ENCODE results near the gene INS.
"Not testable (repeated sequence)": the region's sequence is repeated elsewhere in the genome, so short reads cannot be mapped to it uniquely, and the experiment has no call there.

INS gene

DNA sequence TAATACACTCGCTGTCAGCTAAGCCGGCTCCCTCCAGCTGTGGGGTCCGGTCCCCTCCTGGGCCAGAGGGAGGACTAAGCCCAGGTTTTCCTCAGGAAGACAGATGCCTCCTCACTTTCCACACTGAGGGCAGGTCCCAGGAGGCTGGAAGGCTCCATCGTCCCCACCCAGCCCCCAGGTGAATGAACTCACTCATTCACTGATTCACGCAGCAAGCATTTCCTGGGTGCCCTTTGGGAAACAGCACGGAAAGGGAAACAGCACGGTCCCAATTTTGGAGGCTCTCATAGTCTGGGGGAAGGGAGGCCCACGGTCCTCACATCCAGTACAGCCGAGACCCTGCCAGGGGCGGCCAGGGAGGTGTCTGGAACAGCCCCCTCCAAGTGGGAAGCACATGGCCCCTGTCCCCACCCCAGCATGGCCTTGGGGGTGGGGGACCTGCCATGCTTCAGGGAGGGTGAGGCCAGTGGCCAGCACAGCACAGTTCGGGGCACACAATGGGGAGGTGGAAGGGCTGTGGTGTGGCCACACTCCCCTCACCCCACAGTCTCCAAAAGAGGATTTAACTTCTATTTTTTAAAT is 19.9 kb upstream of the INS start:
- no peak for DNase-seq

DNA sequence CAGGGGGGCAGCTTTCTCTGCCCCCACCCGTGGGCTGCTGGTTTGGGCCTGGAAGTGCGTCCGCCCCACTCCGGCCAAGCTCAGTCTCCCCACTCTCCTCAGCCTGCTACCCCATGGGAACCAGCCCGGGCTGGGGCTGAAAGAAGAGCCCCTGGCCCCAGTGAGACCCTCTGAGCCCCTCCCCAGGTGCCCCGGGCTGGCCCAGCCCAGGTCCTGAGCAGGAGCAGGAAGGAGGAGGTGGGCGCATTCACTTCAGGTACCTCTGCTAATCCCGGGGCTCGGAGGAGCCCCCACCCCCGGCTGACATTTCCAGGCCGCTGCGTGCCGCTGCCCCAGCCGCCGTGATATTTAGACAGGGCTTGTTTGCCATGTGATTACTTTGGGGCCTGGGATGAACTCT is 19.3 kb upstream of the INS start:
- DNase-seq = no peak

DNA sequence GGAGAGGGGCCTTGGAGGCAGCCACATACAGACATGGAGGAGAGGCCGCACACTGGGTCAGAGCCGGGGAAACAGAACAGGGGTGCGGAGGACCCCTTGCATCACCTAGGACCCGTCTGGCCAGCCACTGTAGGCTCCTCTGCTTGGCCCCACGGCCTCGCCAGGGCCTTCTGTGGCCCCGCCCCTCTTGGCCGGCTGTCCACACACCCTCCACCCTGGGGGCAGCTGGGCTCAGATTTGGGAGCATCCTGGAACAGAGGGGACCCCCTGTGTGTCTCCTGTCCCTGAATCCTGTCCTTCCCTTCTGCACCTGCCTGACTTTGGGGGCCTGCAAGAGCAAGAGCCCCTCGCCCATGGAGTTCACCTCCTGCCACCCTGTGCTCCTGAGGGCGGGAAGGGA is 18.5 kb upstream of the INS start:
- no peak for DNase-seq

DNA sequence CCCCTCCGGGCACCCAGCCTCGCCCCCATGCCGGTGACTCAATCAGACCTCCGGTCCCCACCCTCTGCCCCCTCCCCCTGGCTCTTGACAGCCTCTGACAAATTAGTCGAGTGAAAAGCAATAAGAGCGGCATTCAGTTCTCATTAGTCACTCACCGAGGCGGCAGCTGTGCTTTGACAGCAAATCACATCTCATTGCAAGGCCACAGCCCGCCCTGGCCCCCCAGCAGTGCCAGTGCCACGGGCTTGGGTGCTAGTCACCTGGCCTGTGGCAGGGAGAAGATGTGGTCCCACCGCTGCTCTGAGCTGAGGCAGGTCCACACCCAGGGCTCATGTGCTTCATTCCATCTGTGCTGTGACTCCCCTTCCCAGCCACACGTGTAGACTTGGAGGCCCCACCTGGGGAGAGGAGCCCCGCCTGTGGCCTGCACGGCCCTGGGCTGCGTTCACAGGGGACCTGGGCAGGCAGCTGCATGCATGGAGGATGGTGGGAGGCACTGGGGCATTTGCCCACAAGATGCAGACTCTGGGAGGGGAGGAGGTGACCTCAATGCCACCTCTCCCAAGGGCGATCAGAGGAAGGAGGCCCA is 18.0 kb upstream of the INS start:
- no peak for DNase-seq

DNA sequence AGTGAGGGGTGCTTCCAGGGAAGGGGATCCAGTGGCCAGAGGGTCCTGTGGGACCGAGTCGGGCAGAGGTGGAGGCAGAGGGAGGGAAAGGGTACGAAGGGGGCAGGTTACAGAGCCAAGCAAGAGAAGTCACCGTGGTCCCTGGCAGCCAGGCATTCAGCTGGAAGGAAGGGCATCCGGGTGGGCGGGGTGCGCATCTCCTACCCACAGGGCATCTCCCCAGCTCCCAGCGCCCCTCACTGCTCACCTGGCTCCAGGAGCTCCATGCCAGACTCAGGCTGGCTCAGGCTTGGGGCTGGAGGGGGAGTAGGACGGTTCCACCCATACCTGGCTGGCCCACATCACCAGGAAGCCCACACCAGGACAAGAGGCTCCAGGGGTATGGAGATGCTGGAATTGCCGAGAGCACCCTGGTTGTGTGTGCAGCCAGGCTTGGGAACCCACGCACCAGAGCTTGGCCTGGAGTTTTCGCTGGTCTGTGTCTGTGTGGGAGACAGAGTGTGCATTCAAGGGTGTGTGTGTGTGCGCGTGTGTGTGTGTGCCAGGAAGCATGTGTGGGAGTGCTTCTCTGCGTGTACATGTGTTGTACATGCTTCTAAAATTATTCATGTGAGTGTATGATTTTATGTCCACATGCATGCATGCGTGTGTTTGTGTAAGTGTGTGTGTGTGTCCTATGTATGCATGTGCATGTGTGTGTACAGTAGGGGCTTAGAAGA is 17.2 kb upstream of the INS start:
- DNase-seq = not testable (repeated sequence)

DNA sequence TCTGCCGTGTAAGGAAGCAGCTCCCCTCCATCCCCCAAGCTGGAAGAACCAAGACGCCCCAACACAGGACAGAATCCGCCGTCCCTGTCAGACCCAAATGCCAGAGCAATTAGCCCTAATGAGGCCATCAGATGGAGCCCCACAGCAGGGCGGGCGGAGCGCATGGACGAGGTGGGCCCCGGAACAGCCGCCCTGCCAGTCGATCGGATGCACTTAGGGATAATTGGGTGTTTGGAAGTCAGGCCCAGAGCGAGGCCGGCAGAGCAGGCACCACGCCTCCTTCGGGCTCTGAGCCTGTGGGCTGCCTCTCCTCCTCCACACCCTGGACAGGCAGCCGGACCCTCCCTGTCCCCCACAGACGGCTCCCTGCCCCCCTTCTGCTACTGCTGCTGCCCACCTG is 16.1 kb upstream of the INS start:
- DNase-seq = no peak

DNA sequence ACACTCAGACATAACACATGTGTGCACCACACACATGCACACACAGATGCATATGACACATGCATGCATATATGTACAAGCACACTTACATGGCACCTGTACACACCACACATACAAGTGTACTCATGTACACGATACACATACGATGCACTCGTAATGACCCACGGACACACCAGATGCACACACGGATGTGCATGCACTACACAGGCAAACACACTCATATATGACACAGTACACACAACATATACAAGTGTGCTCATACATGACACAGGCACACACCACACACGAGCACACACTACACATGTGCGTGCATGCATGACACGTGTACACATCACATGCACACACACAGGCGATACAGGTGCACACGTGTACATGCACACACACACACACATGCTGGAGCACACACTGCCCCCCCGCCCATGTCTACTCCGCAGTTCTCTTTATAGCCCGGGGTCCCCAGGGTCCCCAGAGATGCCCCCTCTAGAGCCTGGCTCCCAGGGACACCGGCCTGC is 15.4 kb upstream of the INS start:
- no peak for DNase-seq

DNA sequence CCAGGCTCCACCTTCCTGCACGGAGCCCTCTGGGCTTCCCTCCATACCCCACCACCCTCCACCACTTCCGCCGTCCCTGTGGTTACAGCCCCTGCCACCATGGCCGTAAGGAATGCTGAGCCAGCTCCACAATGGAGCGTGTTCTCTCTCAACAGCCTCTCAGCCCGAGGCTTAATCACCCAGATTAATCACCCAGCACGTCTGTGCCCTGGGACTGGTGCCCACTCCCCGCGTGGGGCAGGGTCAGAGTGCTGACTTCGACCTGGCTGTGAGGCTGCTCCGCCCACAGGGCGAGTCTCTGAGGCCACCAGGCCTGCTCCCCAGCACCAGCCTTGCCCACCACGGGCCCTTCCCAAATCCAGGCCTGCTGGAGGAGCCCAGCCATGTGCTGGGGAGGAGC is 14.7 kb upstream of the INS start:
- DNase-seq = no peak

DNA sequence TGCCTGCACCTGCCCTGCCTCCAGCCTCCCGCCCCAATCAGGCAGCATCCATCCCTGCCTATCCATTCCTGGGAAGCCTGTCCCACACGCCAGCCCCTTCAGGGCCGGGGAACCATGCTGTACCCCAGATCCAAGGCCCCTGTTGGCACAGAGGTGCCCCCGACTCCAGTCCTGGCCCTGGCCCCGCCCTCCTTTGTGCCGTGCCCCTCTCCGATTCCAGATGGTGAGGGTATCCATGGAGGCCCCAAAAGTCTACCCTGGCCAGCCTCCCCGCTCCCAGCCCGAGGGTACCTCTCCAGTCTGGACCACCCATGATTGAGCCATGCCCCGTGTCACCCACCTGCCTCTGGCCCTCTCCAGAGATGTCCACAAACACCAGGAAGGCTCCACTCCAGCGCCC is 13.4 kb upstream of the INS start:
- DNase-seq = no peak

DNA sequence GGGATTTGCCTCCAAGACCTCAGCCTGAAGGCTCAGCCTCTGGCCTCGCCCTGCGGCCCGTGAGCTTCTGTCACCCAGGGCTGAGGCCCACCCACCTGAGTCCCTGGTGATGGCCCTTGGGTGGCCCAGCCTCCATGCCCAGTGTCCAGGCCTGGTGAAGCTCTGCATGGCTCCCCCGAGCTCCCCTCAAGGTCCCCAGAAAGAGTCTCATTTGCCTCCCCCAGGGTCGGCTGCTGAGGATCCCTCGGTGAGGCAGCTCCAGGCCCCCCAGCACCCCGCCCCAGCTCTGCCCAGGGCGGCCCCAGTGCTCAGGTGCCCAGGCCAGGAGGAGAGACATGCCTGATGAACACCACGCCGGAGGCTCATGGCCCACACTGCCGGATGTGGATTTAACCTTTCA is 12.8 kb upstream of the INS start:
- DNase-seq = no peak

DNA sequence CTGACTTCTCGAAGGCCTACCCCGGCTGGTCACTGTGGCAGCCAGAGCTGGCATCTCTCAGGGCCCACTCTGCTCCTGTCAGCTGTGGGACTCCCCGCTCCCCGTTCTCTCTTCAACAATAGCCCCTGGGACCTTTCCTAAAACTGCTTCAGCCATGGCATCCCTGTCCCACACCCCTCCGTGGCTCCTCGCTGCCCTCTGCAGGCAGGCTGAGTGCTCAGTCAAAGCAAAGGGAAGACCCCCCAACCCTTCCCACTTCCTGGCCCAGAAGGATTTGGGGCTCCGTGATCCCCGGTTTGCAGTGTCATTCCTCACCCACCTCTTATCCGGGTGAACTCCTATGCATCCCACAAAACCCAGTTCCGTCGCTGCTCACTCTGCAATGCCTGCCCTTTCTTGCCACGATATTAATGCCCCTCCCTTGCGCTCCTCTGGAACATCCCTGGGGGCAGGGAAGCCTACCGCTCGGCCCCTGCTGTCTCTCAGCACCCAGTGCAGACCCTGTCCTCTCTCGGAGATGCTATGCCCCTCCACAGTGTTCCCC is 12.2 kb upstream of the INS start:
- no peak for DNase-seq

DNA sequence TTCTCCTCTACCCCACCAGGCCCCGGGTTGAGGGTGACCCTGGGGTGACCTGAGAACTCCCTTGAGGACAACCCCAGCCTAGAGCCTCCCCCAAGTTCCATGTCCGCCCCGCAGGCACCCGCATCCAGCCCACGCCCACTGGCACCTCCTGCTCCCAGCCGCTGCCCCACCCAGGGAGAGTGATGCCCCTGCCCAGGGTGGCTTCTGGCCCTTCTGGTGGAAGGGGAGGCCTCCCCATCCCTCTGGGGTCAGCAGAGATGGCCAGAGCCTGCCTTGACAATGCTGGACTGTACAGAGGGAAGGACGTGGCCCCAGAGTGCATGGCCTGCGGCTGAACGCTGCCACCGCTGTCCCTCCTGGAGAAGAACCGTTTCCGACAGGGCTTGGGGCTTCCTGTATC is 11.7 kb upstream of the INS start:
- DNase-seq = no peak

DNA sequence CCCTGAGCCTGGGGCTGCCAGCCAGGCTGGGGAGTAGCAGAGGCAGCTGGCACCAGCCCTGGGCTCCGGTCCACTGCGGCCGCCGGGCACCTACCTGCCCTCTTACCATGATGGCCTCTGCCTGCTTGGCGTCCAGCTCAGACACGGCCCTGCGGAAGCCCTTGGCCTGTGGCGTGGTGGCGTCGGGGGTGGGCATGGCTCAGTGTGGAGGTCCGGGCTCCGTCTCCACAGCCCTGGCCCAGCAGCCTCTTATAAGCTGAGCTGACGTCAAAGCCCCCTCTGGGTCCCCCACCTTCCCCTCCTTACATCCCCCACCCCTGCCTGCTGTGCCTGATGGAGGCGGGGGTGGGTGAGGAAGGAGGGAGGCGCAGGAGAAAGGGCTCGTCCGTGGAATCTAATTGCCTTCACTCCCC is 10.6 kb upstream of the INS start, which contains the start of gene TH:
Gene TH, minus strand, starts transcription at position 225 of the 413 bp plus-strand sequence. Its CDS starts 29 bp downstream, at position 196.
- no peak for DNase-seq

DNA sequence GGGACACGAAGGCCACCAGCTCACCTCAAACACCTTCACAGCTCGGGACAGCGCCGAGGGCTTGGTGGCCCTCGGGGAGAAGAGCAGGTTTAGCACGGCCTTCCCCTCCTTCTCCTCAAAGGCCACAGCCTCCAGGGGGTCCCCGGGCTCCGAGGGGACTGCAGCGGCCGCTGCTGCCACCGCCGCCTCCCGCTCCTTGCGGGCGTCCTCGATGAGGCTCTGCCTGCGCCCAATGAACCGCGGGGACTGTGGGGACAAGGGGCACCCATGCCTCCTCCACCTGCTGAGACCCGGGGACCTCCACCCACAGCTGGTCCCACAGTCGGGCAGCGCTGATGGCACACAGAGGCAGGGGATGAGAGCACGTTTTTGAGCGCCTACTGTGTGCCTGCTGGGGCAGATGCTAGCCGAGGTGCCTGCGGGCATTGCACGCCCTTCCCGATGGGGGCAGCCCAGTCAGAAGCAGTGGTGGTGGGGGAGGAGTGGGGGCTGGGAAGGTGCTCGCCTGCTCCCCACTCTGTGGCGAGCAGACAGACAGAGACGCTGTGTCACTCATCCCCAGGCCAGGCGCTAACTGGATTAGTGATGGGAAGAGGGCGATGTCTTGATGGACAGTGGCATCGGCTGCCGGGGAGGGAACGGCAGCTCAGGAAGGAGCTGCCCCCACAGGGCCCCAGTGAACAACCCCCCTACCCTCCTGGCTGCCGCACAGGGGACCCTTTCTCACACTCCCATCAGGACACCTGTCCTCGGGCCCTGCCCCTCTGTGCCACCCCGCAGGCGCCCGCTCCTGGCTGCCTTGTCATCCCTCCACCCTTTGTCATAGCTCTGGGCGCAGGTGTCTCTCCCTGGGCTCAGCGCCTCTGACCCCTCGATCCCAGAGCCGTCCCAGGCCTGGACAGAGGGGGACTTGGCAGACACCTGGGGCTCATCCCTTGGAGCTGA is 8.9 kb upstream of the INS start:
- no peak for DNase-seq

DNA sequence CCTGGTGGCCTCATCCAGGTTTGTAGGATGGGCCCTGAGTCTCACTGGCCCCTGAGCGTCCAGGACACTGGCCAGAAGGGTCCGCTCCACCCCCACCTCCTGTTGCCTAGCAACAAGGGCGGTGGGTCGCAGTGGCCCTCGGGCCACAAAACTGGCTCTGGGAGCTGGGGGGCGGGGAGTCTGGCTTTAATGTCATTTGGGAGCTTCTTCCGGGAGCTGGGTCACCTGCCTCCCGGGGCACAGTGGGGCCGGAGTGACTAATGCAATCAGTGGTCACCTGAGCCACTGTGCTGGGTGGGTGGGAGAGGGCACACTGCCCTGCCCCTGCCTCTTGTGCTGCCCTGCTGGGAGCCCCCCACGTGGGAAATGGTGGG is 8.0 kb upstream of the INS start:
- no peak for DNase-seq

DNA sequence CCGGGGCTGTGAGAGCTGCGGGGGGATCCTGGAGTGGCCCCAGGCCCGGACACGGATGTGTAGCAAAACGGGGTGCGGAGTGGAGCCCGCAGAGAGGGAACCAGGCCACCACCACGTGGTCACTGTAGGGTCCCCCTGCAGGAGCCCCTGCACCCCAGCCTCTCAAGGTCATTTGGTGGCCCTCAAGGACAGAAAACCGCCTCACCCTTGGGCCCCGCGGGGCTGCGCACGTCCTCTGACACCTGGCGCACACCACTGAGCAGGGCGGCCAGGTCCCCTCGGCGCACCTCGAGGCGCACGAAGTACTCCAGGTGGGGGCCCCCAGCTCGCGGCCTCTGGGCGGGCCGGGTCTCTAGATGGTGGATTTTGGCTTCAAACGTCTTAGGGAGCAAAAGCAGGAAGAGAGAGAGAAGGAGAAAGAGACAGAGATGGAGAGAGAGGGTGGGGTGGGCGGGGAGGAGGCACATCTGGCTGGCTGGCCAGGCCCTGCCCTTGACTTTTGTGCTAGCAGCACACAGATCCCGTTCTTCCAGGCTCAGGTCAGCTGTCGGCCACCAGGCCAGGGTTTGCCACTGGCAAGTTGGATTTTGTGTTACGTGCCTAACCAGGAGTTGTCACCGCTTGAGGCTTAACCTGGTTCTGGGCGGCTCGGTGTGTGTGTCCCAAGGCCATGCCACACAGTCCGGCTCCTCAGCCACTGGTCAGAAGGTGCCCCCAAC is 7.4 kb upstream of the INS start:
- no peak for DNase-seq

DNA sequence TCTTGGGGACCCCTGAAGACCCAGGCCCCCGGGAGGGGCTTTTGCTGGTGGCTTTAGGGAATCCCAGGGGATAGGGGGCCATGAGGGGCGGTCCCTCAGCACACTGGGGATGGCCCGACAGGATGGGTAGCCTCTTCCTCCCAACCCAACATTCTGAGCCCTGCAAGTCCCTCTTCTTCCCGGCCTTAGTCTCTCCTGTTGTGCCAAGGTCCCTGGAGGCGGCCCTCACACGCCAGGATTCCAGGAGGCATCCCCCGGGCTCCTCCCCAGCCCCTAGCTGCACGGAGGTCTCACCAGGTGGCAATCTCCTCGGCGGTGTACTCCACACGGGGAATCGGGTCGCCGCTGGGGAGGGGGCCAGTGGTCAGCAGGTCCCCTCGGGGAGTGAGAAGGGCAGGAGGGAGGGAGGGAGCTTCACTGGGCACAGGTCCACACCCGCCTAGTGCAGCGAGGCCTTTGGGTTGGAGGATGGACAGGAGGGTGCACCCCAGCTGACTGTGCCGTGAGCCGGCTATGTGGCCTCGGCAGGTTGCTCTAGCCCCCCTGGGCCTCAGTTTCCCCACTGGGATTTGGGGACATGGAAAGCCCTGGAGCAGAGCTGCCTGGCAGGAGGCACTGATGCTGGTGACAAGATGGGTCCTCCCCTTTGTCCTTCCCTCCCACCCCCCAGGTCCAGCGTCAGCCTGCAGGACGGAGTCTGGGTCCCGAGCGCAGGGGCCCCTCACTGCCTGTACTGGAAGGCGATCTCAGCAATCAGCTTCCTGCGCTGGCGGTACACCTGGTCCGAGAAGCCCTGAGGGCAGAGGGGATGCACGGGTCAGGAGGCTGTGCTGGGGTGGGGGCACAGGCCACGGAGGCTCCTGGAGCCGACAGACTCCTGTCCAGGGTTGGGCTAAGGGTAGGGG is 6.4 kb upstream of the INS start:
- no peak for DNase-seq

DNA sequence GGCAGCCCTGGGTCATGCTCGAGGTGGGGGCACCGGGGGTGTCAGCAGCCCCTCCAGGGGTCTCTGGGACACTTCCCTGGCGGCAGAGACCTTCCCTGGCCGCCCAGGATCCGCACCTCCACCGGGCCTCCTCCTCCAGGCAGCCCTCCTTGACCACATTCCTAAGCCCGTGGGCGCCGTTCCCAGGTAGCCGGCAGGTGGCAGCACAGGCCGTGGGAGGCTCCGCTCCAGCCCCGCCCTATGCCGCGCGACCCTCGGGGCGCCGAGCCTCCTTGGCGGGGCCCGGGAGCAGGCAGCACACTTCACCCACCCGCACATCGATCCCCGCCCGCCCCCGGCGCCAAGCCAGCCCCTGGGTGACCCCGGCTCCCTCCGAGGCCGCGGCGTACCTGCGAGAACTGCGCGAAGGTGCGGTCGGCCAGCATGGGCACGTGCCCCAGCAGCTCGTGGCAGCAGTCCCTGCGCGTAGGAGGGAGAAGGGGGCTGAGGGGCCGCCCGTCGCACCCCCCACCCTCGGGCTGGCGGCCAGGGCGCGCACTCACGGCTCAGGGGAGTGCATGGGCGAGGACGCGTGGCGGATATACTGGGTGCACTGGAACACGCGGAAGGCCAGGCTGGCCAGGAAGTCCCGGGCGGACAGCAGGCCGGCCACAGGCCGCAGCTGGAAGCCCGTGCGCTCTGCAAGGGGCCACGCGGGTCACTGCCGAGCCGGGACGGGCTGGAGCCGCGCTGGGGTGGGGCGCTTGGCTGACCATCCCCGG is 5.3 kb upstream of the INS start:
- DNase-seq = no peak

DNA sequence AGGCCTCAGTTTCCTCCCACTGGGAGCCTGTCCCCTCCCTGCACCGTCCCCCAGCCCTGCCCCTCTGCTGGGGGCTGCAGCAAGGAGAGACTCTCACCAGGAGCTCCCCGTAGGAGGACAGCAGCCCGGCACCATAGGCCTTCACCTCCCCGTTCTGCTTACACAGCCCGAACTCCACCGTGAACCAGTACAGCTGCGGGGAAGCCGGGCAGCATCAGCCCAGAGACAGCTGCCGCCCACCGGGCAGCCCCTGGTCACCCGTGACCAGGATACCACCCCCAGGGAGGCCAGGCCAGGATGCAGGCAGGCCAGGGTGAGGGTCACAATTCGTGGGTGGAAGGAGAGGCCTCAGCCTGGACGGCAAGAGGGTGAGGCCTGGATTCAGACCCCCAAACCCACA is 4.6 kb upstream of the INS start:
- DNase-seq = no peak

DNA sequence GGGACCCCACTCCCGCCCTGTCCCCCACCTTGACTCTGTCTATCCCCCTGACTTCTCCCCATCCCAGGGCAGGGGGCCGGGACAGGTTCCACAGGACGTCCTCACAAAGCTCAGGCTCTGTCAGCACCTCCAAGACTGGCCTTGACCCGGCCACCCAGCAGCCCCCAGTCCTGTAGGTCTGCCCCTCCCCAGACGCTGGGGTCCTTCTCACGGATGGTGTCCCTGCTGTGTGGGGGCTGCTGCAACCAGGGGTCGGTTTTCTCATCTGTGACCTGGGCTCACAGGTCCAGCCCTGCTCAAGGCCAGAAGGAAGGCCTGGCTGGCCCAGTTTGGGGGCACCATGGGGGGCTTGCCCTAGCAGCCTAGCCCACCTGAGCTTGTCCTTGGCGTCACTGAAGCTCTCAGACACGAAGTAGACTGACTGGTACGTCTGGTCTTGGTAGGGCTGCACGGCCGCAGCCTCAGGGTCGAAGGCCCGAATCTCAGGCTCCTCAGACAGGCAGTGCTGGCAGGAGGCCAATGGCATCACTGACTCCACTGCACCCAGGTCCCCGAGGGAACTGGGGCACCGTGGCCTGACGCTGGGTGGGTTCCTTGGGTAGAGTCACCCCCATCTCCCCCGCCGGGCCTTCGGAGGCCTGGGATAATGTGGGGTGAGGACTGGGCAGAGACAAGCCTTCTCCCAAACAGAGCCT is 4.0 kb upstream of the INS start:
- no peak for DNase-seq

All from NCI-H345 (cell line).